HG03103 (cell line): Measurements from ENCODE around the gene HOXC10.

Source experiments
- ATAC-seq: cut with Tn5 transposase; IDR thresholded peaks from one replicate; pipeline ENCODE4 v1.9.1; 2021; ENCODE audit warnings: low read depth; ENCODE audit not compliant: unreplicated experiment

Gene HOXC10

DNA sequence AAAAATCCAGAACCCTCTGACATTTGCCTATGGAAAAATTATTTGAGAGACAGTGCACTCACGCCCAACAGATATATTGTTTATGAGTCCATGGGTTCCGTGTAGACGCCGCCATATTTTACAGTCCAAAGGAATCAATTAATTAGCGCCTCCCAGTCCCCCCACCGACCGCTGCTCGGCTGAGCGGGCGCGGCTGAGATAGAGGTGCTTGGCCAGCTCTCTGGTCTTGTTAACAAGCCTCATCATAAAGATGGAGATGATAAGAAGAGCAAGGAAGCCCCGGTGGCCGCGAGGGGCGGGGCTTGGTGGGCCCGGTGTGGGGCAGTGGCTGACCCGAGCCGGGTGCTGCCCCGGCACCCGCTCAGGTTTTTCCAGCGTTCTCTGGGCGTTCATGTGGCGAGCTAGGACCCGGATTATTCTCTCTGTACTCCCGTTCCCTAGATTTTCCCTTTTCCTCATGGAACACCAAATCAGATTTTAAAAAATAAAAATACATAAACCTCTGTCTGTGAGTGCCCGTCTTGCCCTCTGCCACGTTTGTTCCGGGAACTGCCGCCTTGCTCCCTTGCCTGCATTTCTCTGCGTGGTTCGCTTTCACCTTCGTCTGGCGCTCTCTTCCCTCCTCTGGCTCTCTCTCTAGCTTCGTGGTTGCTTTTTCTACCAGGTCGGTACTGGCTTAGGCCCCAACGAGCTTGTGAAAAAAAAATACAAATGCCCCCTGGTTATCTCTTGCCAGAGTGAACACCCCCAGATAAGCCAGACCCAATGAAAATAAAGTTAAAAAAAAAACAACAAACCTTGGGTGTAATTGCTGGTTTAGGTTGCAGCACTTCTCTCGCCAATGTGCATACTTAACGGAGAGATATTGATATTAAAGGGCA lies 21.3 kb upstream of the HOXC10 start:
- ATAC-seq: no peak

DNA sequence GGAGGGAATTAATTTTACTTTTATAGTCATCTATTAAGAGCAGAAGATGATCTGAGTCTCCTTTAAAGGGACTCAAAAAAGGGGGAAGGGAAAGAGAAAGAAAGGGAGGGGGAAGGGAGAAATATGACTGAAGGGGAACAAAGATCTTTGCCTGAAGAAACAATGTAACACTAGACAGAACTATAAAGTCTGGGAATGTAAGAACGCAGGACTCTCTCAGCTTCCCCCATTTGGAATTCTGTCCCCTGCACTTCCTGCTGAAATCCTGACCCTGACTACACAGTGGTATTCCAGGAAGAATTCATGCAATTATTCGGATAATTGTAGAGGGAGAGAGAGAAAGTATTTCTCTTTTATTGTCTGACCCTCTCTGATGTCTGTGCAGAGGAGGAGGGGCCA lies 20.6 kb upstream of the HOXC10 start:
- no peak for ATAC-seq

DNA sequence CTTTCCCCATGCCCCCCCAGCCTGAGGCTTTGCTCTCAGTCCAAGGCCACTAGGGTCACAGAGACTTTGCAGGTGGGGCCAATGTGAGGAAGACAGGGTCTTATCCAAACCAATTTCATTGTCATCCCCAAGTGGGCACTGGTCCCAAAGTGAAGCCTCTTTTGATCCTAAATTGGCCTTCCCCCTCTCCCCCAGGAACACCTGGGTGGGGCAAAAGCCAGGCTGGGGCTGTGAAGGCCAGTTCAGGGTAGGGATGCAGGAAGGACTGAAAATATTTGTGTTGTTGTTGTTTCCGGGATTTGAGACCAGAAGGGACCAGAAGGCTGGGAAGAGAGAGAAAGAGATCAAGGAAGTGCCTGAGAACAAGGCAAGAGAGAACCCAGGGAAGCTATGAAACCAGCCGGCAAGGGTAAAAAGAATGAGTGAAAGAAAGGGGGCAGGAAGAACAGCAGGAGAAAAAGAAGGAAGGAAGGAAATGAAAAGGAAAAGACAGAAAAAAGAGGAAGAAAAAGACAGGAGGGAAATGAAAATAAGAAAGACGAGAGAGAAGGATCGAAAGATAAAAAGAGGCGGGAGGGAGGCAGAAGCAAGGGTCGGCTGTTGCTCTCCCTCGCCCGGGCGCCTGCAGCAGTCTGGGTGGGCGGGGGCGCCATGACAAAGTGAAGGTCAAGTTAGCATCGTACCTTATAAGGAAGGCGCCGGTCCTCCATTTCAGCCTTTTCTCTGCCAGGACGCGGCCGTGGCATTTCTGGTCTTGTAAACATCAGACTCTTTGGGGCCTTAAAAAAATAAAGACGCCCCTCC lies 19.5 kb upstream of the HOXC10 start:
- no peak for ATAC-seq

DNA sequence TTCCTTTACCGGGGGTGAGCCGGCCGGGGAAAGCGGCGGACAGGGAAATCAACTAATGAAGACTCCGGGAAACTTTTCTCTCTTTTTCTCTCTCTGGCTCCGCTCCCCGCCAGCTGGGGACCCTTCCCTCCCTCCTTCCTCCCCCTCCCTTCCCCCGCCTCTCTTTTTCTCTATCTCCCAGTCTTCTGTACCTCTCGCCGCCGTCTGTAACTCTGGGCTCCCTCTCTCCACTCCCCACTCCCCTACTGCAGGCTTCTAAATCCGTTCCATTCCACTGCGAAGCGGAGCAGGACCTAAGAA lies 18.9 kb upstream of the HOXC10 start:
- no peak for ATAC-seq

DNA sequence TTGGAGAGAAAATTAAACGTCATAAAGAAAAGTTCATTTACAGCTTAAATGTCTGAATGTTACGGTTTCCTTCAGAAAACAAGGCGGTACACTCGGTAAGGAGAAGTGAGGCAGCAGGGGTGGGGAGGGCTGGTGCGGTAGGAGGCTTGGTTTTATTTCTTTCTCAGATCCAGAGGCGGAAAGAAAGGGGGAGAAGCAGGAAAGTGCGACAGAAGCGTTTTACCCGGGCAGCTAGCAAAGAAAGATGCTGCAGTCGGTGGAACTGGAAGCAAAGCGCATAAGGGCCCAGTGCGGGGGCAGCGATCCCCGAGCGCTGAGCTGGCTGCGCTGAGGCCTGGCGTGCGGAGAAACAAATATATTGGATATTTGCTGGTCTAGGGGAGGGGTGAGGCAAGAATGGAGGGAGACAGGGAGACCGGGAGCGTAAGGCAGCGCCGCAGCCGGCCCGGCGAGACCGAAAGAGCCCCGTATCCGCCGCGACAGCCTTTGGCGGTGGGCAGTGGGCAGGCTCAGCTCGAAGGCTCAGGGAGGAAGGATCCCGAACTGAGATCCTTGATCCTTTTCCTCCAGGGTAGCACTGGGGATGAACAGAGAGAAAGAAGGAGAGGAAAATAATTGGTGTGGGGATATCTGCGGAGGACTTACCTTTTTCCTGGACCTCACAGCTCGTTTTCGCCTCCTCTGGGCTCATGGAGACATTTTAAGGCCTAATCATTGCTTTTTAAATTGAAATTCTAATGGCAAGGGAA lies 18.4 kb upstream of the HOXC10 start:
- ATAC-seq: no peak

DNA sequence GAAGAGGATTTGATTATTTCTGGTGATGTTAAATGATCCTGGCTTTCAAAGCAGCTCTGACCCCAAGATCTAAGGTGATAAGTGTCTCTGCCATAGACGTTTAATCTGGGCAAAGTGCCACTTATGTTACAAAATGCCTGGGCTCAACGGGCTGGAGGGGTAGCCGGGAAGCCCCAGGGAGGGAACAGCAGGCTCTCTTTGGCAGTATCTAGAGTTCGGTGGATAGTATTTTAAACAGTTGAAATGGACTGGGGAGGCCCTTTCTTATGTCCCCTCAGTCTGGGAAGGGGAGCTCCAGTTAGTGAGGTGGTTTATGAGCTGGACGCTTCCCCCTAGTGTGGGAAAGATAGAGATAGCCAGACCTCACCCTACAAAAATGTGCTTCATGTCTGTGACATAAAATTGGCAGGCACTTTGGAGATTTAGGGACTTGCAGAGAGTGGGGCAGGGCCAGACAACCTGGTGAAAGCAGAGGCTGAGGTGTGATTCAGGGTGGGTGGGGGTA lies 17.5 kb upstream of the HOXC10 start:
- no peak for ATAC-seq

DNA sequence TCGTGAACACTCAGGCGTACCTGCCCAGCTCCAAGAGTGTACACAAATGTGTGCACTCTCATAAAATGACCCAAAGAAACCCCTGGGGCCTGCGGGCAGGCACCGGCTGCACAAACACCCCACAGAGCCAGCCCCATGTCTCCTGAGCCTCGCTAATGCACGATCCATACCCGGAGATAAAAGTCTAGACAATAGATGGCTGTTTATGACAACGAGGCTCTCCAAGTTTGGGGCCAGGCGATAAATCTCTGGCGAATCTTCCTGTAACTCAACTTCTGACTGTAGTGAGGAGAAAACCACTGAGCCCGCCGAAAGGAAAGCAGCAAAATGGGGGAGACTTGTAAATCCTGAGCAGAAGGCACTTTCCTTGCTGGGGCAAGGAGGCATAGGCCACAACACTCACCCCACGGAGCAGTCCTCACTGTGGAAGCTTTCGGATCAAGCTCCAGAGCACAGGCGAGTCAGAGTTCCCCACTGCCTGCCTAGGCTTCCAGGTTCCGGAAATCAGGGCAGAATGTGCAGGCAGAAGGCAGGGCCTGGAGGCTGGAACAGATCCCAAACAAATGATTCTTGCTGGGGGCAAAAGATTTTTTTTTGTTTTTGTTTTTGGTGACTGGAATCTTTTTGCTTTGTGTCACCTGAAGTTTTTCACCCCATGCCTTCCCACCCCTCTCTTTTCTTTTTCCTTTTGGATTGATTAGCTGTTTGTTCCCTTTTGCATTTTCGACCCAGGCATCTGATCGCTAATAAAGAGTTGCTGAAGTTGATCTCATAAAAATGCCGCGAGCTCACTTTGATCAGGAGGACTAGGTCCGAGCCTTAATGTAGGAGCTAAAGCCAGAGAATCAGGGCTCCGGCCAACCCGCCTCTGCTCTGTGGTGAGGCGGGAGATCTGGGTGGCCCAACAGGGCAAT lies 16.5 kb upstream of the HOXC10 start:
- ATAC-seq: no peak

DNA sequence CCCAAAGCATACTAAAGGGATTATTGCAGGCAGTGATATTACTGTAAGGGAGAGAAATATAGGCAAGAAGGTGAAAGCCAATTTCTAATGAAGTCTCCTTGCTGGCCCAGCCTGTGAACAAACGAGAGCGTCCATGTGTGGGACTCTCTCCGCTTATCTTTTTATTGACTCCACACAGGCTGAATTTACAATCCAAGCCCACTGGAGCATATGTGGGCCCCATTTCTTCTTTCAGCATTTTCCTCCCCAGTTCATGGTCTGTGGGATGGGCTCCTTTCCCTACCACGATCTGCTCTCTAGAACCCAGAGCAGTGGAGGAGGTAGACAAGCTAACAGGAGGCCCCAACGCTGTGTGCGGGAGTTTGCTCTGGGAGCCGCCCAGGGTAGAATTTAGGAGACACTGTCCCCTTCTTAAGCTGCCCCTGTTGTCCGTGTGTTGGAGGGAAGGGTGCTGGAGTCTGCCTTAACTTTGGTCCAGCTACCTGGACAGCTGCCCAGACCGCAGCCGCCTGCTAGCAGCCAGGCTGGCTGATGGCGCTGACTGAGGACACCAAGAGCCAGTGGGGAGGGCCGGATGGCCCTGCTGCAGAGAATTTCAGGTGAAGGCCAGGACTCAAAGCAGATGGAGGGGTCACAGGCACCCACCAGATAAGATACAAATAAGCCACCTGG lies 15.2 kb upstream of the HOXC10 start:
- ATAC-seq: no peak

DNA sequence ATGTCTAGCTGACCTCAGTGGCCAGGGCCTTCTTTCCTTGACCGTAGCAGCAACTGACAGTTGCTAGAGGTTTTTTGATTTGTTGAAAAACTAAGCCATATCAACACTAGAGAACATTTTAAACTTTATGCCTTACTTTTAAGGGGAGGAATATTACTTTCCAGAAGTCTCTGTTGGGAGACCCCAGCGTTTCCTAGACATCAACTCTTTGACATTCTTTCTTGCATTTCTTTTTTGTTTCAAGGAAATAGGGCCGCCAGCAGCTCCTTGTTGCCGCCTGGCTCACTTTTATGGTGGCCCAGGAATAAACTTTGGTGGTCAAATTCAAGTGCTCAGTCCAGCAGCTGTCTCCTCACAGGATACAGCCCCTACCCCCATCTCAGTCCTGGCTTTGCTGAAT lies 14.5 kb upstream of the HOXC10 start:
- ATAC-seq: no peak

DNA sequence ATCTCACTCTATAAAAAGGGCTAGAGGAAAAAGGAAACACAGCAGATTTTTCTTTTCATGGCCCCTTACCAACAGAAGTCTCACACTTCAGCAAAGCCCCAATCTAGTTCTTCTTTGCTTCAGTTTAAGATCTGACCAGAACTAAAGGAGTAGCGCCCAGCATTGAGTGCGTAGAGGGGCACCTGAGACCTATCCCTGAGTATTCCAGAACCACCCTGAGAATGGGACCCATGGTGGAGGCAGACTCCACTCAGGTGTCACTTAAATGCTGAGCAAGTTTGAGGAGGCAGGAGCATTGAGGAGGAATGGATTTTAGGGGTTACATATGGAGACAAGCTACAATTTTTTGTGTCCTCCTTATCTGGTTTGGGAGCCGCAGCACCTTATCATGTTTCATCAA lies 13.8 kb upstream of the HOXC10 start:
- ATAC-seq: no peak

DNA sequence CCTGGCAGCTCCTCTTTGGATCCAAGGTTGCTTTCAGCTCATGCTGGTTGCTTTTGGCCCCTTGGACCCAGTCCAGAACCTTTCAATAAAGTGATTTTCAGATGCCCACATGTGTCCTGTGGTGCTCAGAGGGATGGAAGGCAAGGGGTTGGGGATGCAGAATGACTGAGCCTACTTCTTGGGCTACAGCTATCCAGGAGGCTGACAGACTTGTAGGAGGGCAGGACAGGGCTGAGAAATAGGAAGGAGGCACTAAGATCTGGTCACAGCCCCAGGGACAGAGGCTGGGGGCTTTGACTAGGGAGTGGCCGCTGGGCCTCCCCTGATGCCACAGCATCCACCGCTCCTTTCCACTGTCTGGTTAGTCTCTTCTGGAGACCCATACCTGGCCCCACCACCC lies 13.3 kb upstream of the HOXC10 start:
- no peak for ATAC-seq

DNA sequence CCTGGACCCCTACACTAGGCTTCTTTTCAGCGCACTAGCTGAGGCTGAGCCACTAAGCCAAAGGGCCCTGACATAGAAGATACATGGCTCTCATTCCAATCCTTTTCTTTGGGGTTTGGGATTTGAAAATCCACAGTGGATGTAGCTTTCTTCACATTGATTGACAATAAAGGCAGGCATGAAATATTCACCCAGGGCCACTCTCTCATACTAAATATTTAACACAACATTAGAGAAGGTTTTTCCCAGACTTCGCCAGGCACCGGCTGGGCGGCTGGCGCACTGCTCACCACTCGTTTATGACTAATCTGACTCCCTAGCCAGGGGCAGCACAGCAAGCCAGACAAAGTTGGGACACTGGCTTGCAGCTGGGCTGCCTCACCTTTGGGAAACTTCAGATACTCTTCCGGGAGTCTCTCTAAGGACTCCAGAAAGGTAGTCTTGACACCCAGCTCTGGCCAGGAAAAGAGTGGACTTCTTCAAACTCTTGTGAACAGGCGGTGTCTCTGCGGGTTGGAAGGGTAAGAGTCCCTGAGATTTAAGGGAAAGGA lies 12.7 kb upstream of the HOXC10 start:
- no peak for ATAC-seq

DNA sequence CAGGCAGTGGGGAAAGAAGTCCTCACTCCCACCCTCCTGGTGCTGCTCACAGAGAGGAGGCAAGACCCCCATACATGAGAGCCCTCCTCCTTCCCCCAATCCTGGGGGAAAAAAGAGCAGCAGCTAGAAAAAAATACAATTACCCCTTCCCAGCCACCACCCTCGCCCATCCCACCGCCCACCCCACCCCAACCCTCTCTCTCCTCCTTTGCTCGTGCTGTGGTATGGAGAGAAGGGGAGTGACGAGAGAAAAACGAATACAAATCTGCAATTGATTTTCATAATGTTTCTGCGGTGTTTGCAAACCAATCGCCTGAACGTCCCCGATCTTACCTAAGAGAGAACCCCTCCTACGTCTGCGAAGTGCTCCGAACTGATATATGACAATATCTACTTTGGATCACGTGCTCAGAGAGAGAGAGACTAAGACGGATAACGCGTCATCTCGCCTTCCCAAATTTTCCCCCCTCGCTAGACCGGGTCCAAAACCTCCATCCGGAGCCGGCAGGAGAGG lies 12.2 kb upstream of the HOXC10 start, which contains the start of gene HOXC11:
Gene HOXC11, plus strand, starts transcription at position 405 of the 514 bp plus-strand sequence. CDS start 116 bp downstream, outside the sequence.
- no peak for ATAC-seq

DNA sequence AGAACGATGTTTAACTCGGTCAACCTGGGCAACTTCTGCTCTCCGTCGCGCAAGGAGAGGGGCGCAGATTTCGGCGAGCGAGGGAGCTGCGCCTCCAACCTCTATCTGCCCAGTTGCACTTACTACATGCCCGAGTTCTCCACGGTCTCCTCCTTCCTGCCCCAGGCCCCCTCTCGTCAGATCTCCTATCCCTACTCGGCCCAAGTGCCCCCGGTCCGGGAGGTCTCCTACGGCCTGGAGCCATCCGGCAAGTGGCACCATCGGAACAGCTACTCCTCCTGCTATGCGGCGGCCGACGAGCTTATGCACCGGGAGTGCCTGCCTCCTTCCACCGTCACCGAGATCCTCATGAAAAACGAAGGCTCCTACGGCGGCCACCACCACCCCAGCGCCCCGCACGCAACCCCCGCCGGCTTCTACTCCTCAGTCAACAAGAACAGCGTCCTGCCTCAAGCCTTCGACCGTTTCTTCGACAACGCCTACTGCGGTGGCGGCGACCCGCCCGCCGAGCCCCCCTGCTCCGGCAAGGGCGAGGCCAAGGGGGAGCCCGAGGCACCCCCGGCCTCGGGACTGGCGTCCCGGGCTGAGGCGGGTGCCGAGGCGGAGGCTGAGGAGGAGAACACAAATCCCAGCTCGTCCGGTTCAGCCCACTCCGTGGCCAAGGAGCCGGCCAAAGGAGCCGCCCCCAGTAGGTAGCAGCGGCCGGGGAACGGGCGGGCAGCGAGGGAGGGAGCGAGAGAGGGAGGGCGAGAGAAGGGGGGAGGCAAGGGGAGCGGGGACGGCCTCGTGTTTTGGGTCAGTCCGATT lies 11.5 kb upstream of the HOXC10 start:
- no peak for ATAC-seq

DNA sequence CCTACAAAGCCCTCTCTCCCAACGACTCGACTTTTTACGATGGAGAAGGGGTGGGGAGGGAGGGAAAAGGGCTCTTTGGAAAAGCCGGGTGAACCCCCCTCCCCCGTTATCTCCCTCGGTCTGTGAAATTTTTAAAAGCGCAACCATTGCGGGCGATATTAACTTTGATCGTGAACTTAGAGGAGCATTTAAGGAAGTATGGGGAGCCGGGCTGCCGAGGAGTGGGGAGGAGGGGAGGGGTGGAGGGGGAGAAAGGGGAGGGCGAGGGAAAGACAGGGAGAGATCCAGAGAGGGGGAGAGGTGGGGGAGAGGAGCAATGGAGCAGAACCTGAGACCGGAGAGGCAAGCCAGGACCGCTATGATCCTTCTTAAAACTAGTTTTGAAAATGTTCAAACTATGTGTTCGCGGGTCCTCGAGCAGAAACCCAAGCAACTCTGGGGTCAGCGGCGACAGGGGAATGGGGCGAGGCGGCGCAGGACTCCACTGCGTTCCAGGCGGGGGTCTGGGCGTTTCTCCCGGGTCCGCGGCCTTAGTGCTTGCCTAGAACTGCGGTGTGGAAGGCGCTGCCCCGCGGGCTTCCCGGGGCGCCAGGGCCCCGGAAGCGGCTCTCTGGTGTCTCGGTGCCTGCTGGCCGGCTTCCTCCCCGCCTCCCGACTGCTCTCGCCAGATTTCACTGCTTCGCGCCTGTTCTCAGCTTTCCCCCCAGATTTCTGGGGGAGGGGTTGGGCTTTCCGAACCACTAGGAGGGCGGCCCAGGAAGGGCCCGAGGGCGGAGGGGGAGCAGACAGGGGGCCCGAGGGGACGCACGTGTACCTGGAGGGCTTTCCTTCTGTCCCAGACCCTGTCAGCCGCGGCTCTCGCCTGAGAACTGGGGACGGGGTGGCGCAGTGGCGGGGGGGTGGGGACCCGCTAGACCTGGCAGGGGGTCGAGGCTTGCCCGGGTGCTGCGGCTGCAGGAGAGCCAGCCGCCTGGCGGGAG lies 10.6 kb upstream of the HOXC10 start, which contains the start of gene HOTAIR:
Gene HOTAIR, minus strand, starts transcription at position 871 of the 980 bp plus-strand sequence.
- ATAC-seq: no peak

DNA sequence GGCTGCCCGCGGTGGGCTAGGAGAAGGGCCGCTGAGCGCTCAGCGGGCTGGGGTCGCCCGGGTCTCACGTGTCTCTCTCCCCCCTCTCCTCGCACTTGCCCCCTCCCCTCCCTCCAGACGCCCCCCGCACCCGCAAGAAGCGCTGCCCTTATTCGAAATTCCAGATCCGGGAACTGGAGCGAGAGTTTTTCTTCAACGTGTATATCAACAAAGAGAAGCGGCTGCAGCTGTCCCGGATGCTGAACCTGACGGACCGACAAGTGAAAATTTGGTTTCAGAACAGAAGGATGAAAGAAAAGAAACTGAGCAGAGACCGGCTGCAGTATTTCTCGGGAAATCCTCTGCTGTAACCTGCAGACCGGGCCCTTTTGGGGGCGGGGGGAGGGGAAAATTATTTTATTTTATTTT lies 9.9 kb upstream of the HOXC10 start:
- no peak for ATAC-seq
